HepG2 (cell line): ENCODE results near the gene LAX1. TPM values are rescaled to one million over a fixed set of nuclear protein-coding genes. Genes with fewer than 3 reads are reported as not detected.

Source experiments
- ARID4A ChIP-seq: sonication (generic); formaldehyde crosslinking; IDR thresholded peaks from 2 replicates; pipeline ENCODE4 v1.5.0; 2020; ENCODE audit warnings: mild to moderate bottlenecking, missing genetic modification reagents, borderline replicate concordance
- ASH2L ChIP-seq: fragments of 300-600, 200-600 bp; sonication (generic); IDR thresholded peaks from 2 replicates; pipeline ENCODE4 v1.7.0; 2017; ENCODE audit warnings: low read depth, mild to moderate bottlenecking, moderate library complexity, mixed read lengths, low read length; ENCODE audit not compliant: insufficient read length
- ATAD3A ChIP-seq: sonication (generic); formaldehyde crosslinking; IDR thresholded peaks from 2 replicates; pipeline ENCODE4 v1.4.0; 2020; ENCODE audit warnings: missing genetic modification reagents
- ATRX ChIP-seq: sonication (generic); formaldehyde crosslinking; IDR thresholded peaks from 2 replicates; pipeline ENCODE4 v1.4.0; 2020; ENCODE audit warnings: missing genetic modification reagents, borderline replicate concordance
- CC2D1A ChIP-seq: sonication (generic); formaldehyde crosslinking; IDR thresholded peaks from 2 replicates; pipeline ENCODE4 v1.8.1; 2023; ENCODE audit warnings: mild to moderate bottlenecking, missing genetic modification reagents
- DR1 ChIP-seq: sonication (generic); formaldehyde crosslinking; IDR thresholded peaks from 2 replicates; pipeline ENCODE4 v1.8.0; 2021; ENCODE audit warnings: mild to moderate bottlenecking, missing genetic modification reagents, inconsistent platforms
- GLMP ChIP-seq: sonication (generic); formaldehyde crosslinking; IDR thresholded peaks from 2 replicates; pipeline ENCODE4 v1.9.0; 2021; ENCODE audit warnings: missing genetic modification reagents, mild to moderate bottlenecking, borderline replicate concordance
- MAFK ChIP-seq, 2 experiments: IDR thresholded peaks in 1 of 2; conservative IDR thresholded peaks in 1 of 2; 2 replicates each; pipeline ENCODE4 v1.6.1; 2011; ENCODE audit warnings: improper control_type of control experiment in 2 of 2, low read length in 2 of 2
- PRPF4 ChIP-seq: fragments of 200-400 bp; formaldehyde crosslinking; IDR thresholded peaks from 2 replicates; pipeline ENCODE4 v1.6.1; 2016; ENCODE audit warnings: low read length, low read depth; ENCODE audit not compliant: poor library complexity, severe bottlenecking
- RXRA ChIP-seq: sonication (generic); formaldehyde crosslinking; IDR thresholded peaks from 2 replicates; pipeline ENCODE4 v1.5.1; 2020; ENCODE audit warnings: missing genetic modification reagents
- SIN3B ChIP-seq: fragments of 150-350 bp; IDR thresholded peaks from 2 replicates; pipeline ENCODE4 v1.6.1; 2014; ENCODE audit warnings: low read length
- SRSF9 ChIP-seq: fragments of 200-400 bp; formaldehyde crosslinking; IDR thresholded peaks from 2 replicates; pipeline ENCODE4 v1.6.1; 2018; ENCODE audit warnings: borderline replicate concordance, mild to moderate bottlenecking, low read depth, low read length; ENCODE audit not compliant: insufficient read depth, poor library complexity, severe bottlenecking
- SYNCRIP ChIP-seq: fragments of 200-400 bp; formaldehyde crosslinking; IDR thresholded peaks from 2 replicates; pipeline ENCODE4 v1.6.1; 2018; ENCODE audit warnings: mild to moderate bottlenecking, low read depth, low read length; ENCODE audit not compliant: insufficient read depth
- ZBTB21 ChIP-seq: sonication (generic); formaldehyde crosslinking; IDR thresholded peaks from 2 replicates; pipeline ENCODE4 v1.4.0; 2020; ENCODE audit warnings: missing genetic modification reagents
- ZFP41 ChIP-seq: sonication (generic); formaldehyde crosslinking; IDR thresholded peaks from 2 replicates; pipeline ENCODE4 v1.4.0; 2020; ENCODE audit warnings: mild to moderate bottlenecking, missing genetic modification reagents, borderline replicate concordance
- ZNF335 ChIP-seq: sonication (generic); formaldehyde crosslinking; IDR thresholded peaks from 2 replicates; pipeline ENCODE4 v1.4.0; 2020; ENCODE audit warnings: missing genetic modification reagents
- ZNF446 ChIP-seq: sonication (generic); formaldehyde crosslinking; IDR thresholded peaks from 2 replicates; pipeline ENCODE4 v1.5.0; 2020; ENCODE audit warnings: mild to moderate bottlenecking, missing genetic modification reagents
- ZNF720 ChIP-seq: sonication (generic); formaldehyde crosslinking; IDR thresholded peaks from 2 replicates; pipeline ENCODE4 v1.4.0; 2020; ENCODE audit warnings: missing genetic modification reagents
- ZNF781 ChIP-seq: sonication (generic); formaldehyde crosslinking; IDR thresholded peaks from 2 replicates; pipeline ENCODE4 v1.5.1; 2020; ENCODE audit warnings: borderline replicate concordance, mild to moderate bottlenecking, missing genetic modification reagents; ENCODE audit errors: not compliant biosample characterization
- ZNF800 ChIP-seq: sonication (generic); formaldehyde crosslinking; IDR thresholded peaks from 2 replicates; pipeline ENCODE4 v1.4.0; 2020; ENCODE audit warnings: missing genetic modification reagents
- ZNF83 ChIP-seq: sonication (generic); formaldehyde crosslinking; IDR thresholded peaks from 2 replicates; pipeline ENCODE4 v1.4.0; 2020; ENCODE audit warnings: missing genetic modification reagents, mild to moderate bottlenecking, borderline replicate concordance
- ZSCAN9 ChIP-seq: IDR thresholded peaks from 2 replicates; pipeline ENCODE4 v1.6.1; 2016; ENCODE audit warnings: borderline replicate concordance
- polyA plus RNA-seq, 8 experiments: library from polyadenylated mRNA; depleted of rRNA in 3 of 8; stranded (reverse) in 7 of 8; unstranded in 1 of 8; fragments of >200 nt; fragmentation: Illumina TruSeq in 4 of 8; extraction: Trizol in 4 of 8; gene quantifications; 2 replicates each; pipeline versions ENCODE4 v1.2.1 to v1.2.3, GENCODE V29; 2011 to 2016; ENCODE audit warnings: low read depth in 4 of 8, missing spikeins in 1 of 8, mixed read lengths in 1 of 8; ENCODE audit not compliant: insufficient read depth in 1 of 8
- total RNA-seq, 5 experiments: library from RNA; depleted of rRNA; stranded (reverse); fragments of >200 nt; fragmentation: Illumina TruSeq; extraction: Trizol; gene quantifications; 2 replicates each; pipeline ENCODE4 v1.2.3, GENCODE V29; 2016; ENCODE audit warnings: low read depth in 1 of 5

LAX1 gene
- total and polyA plus RNA-seq, 2 of the 13 experiments (the other 11 are each of a cell fraction or from before 2014, with no cell fraction given), result not detected

GRCh38 chr1:203795441-203796235 is 30.7 kb downstream of the LAX1 start, which contains the start of the genes ZBED6 and ZC3H11A (continued):
- TF ChIP-seq ZNF335 (CRISPR knock-in tag), result peak; percentile 96
- TF ChIP-seq SRSF9, result no peak
- TF ChIP-seq ATAD3A (CRISPR knock-in tag), result no peak
- no peak for TF ChIP-seq CC2D1A
- no peak for TF ChIP-seq ATRX (CRISPR knock-in tag)
- peak; percentile 26 for TF ChIP-seq ASH2L
- TF ChIP-seq PRPF4, result peak; percentile 97
- TF ChIP-seq DR1 (CRISPR knock-in tag), result peak; percentile 40; the same call in 1 of the 2 replicates
- TF ChIP-seq RXRA, result peak; percentile 53; the same call in 1 of the 2 replicates
- TF ChIP-seq MAFK (conservative IDR thresholded peaks at IDR 0.05 in 1 of 2, IDR thresholded peaks at IDR 0.05 in 1 of 2; ENCODE audit: low read length in 2 of 2), result no peak
- TF ChIP-seq ZNF720 (CRISPR knock-in tag), result no peak
- TF ChIP-seq ARID4A (CRISPR knock-in tag), result peak; percentile 73; the same call in 1 of the 2 replicates
- TF ChIP-seq ZSCAN9 (CRISPR knock-in tag), result no peak
- no peak for TF ChIP-seq ZNF800 (CRISPR knock-in tag)
- TF ChIP-seq ZNF781 (CRISPR knock-in tag), result no peak
- no peak for TF ChIP-seq ZFP41
- no peak for TF ChIP-seq ZNF83 (CRISPR knock-in tag)
- TF ChIP-seq SYNCRIP, result no peak
- no peak for TF ChIP-seq ZBTB21
- TF ChIP-seq ZNF446 (CRISPR knock-in tag), result no peak
- TF ChIP-seq GLMP, result no peak
- no peak for TF ChIP-seq SIN3B
